Stomach (tissue), 9 donors: ENCODE measurements around the gene ELF4. TPM values are rescaled to one million over a fixed set of nuclear protein-coding genes. Genes with fewer than 3 reads are reported as not detected.

ENCODE experiments used
- DNase-seq, 2 donors: peaks; one replicate each; pipeline versions ENCODE4 v3.0.0 to v3.0.0-alpha.2; 2013 to 2019
- H3K27ac ChIP-seq, 5 donors: fragments of 200-600 bp in 4 of 5; sonication (generic) in 4 of 5; one replicate each; pipeline ENCODE4 v1.5.1; 2013 to 2019; ENCODE audit warnings: mild to moderate bottlenecking in 1 of 5, moderate library complexity in 1 of 5
- H3K27me3 ChIP-seq, 3 donors: fragments of 200-600 bp; sonication (generic); one replicate each; pipeline ENCODE4 v1.5.1; 2017 to 2019; ENCODE audit warnings: mixed run types in 1 of 3
- H3K36me3 ChIP-seq, 4 donors: fragments of 200-600 bp; sonication (generic); 1 replicate in 3 of 4; 2 replicates in 1 of 4; pipeline ENCODE4 v1.5.1; 2016 to 2019
- H3K4me1 ChIP-seq, 4 donors: fragments of 200-600 bp; sonication (generic); one replicate each; pipeline ENCODE4 v1.5.1; 2016 to 2019
- H3K4me3 ChIP-seq, 4 donors: fragments of 200-600 bp; sonication (generic) in 3 of 4; one replicate each; pipeline ENCODE4 v1.5.1; 2016 to 2019; ENCODE audit warnings: mild to moderate bottlenecking in 1 of 4
- H3K9me3 ChIP-seq, 4 donors: fragments of 200-600 bp; sonication (generic); one replicate each; pipeline ENCODE4 v1.5.1; 2016 to 2019
- CTCF ChIP-seq, 7 experiments: fragments of 450-650 bp in 4 of 7; fragments of 200-600 bp in 3 of 7; sonication (generic) in 3 of 7; IDR thresholded peaks; one replicate each; pipeline ENCODE4 v1.5.1; 2016 to 2019; ENCODE audit warnings: antibody characterized with exemption in 7 of 7, control low read depth in 2 of 7, mild to moderate bottlenecking in 1 of 7
- EP300 ChIP-seq: sonication (generic); formaldehyde crosslinking; IDR thresholded peaks from one replicate; pipeline ENCODE4 v1.6.1; 2017; ENCODE audit warnings: antibody characterized with exemption
- POLR2A ChIP-seq, 4 donors: fragments of 450-650 bp; IDR thresholded peaks; one replicate each; pipeline ENCODE4 v1.6.1; 2016; ENCODE audit warnings: antibody characterized with exemption in 4 of 4, control low read depth in 2 of 4, mild to moderate bottlenecking in 1 of 4, moderate library complexity in 1 of 4
- POLR2AphosphoS5 ChIP-seq, 3 donors: sonication (generic); formaldehyde crosslinking; IDR thresholded peaks; one replicate each; pipeline ENCODE4 v1.6.1; 2016; ENCODE audit warnings: antibody characterized with exemption in 3 of 3
- WGBS, 5 donors: extraction: QIAGEN DNeasy Blood & Tissue Kit in 3 of 5; methylation state at CpG; one replicate each; pipeline versions ENCODE4 v1.1.5 to v1.1.7; 2013 to 2018; 5-methylcytosine and 5-hydroxymethylcytosine counted together
- intact Hi-C: fragments of 100-400 bp; cut with DNase I; formaldehyde crosslinking; loops from one replicate; pipeline ENCODE4 v1.15.1; 2023; ENCODE audit warnings: low total_unique reads
- polyA plus RNA-seq, 3 donors: library from polyadenylated mRNA; stranded (reverse); fragments of 200-250 nt; gene quantifications; one replicate each; pipeline ENCODE4 v1.2.3, GENCODE V29; 2013
- total RNA-seq, 5 donors: library from RNA; depleted of rRNA; stranded (reverse); fragments of >200 nt; gene quantifications; one replicate each; pipeline versions ENCODE4 v1.1.0 to v1.2.3, GENCODE V29; 2014 to 2016
- donor health status: healthy with polysubstance abuse.
- donor health status: Bipolar disorder and iron deficiency.
- donor health status: healthy.

The ELF4 gene
- total and polyA plus RNA-seq, 8 donors: 3.9 to 34.5 (median 12.7) TPM

DNA sequence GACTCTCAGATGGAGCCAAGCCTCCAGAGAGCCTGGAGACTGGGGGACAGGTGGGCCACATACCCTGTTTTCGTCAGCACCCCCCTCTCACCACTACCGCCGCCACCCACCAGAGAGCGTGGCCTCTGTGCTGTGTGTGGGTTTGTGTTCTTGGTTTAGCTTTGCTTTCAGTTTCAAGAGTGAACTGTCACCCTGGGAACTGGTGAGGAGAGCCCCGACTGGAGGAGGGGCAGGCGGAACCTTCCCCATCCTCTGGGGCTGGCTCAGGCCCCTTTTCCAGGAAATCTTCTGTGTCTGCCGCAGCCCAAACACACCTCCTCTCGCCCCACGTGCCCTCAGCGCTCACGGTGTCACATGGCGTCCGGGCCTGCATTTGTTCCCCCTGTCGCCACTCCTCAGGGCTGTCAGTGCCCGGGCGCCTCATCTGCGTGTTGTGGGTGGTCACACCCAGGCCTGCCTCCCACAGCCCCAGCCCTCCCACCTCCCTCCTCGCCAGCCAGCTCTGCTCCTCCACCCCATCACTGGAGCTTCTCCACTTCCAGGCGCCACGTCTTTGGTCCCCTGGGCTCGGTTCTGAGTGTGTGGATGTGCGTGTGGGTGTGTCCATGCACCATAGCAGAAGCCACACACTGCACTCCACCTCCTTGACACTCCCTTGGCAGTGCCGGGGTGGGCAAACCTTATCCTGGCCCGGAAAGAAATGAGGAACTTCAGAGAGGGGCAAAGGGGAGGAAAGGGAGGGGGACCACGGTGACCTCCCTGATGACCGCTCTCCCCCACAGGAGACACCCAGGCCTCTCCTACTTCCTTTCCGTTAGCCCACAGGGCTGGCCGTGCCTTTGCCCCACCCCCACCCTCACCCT is 27.8 kb downstream of the ELF4 start:
- Histone ChIP-seq H3K4me1 (peaks cover 4 to 66% (median 32%) of the 10 kb centered on the region in 4 donors), H3K36me3 (peaks cover 0 to 17% (median 3%) of the 10 kb centered on the region in 4 donors), H3K27ac (peak overlapping the region; percentile 2 to 76 (median 67)), H3K4me3 (peak overlapping the region in 2 of 4 donors; percentile 13 to 32), H3K9me3 (no peaks in the 10 kb centered on the region), H3K27me3 (no peaks in the 10 kb centered on the region)
- DNase-seq: peak; percentile 37 to 70
- TF ChIP-seq POLR2A (IDR thresholded peaks at IDR 0.05): no peak
- no peak for TF ChIP-seq EP300
- TF ChIP-seq CTCF (IDR thresholded peaks at IDR 0.05): peak in 1 of 7 experiments; percentile 11
- intact Hi-C loops: loop anchor here (5.0 kb wide), 1 partner anchor 110 kb away; no protein-coding TSS in a partner anchor
- 19 to 54% (median 41%) methylated on average over 20 to 28 of the region's 28 CpGs for WGBS, 5 donors

- Histone ChIP-seq H3K9me3 (no peaks in the 10 kb centered on the region), H3K27me3 (no peaks in the 10 kb centered on the region), H3K4me1 (peaks cover 4 to 56% (median 27%) of the 10 kb centered on the region in 4 donors), H3K36me3 (peaks cover 0 to 21% (median 3%) of the 10 kb centered on the region in 4 donors), H3K27ac (peak overlapping the region in 4 of 5 donors; percentile 49 to 76 (median 67)), H3K4me3 (no peak overlapping the region)
- intact Hi-C loops: loop anchor here (5.0 kb wide), 1 partner anchor 111 kb away; no protein-coding TSS in a partner anchor
- WGBS, 5 donors: 45 to 69% (median 51%) methylated on average over 6 to 12 of the region's 12 CpGs
- no peak for DNase-seq
- TF ChIP-seq POLR2A (IDR thresholded peaks at IDR 0.05) (no peak), CTCF (IDR thresholded peaks at IDR 0.05) (no peak), POLR2AphosphoS5 (IDR thresholded peaks at IDR 0.05) (no peak), EP300 (no peak)
These were observed 28.8 kb downstream of the ELF4 start for GRCh38 chrX:130081421-130082045.

GRCh38 chrX:130080791-130081367 is 29.4 kb downstream of the ELF4 start:
- H3K27ac ChIP-seq: peak overlapping the region in 3 of 5 donors; percentile 14 to 67 (median 67)
- H3K4me1 ChIP-seq: peaks cover 4 to 50% (median 24%) of the 10 kb centered on the region in 4 donors
- no peak for DNase-seq
- TF ChIP-seq POLR2AphosphoS5 (IDR thresholded peaks at IDR 0.05) (no peak), CTCF (IDR thresholded peaks at IDR 0.05) (no peak), EP300 (no peak), POLR2A (IDR thresholded peaks at IDR 0.05) (no peak)
- no peaks in the 10 kb centered on the region for H3K9me3 ChIP-seq
- 65 to 84% (median 78%) methylated on average over 4 to 7 of the region's 7 CpGs for WGBS, 5 donors
- peaks cover 0 to 21% (median 3%) of the 10 kb centered on the region in 4 donors for H3K36me3 ChIP-seq
- no peaks in the 10 kb centered on the region for H3K27me3 ChIP-seq
- no peak overlapping the region for H3K4me3 ChIP-seq
- intact Hi-C loops: loop anchor here (5.0 kb wide), 1 partner anchor 111 kb away; no protein-coding TSS in a partner anchor
